Activated naive CD8-positive, alpha-beta T cell treated with anti-CD3 and anti-CD28 coated beads, Interleukin-2, amount 10 ng/mL, durations not matched to agents 7 days and 5 days (primary cell): ENCODE results near the gene PREPL. TPM values are rescaled to one million over a fixed set of nuclear protein-coding genes. Genes with fewer than 3 reads are reported as not detected.

Experiments used
- ATAC-seq: fragments of 150-1000 bp; cut with Tn5 transposase; one replicate; pipeline ENCODE4 v1.10.0; 2021; ENCODE audit warnings: low read depth, moderate library complexity
- POLR2A ChIA-PET: fragments of 350-600 bp; sonication (Branson Sonifier 250); formaldehyde crosslinking; loops from one replicate; lab custom pipeline; 2021; ENCODE audit warnings: antibody characterized with exemption; lab: Charles Lee
- DNase-seq: peaks from one replicate; pipeline ENCODE4 v3.0.0; 2021
- H3K27ac Mint-ChIP-seq: one replicate; pipeline ENCODE4 v1.8.0; 2022; ENCODE audit warnings: mild to moderate bottlenecking, mixed read lengths
- H3K27me3 Mint-ChIP-seq: one replicate; pipeline ENCODE4 v1.8.0; 2022; ENCODE audit warnings: mild to moderate bottlenecking, moderate library complexity, mixed read lengths
- H3K36me3 Mint-ChIP-seq: one replicate; pipeline ENCODE4 v1.8.0; 2021; ENCODE audit warnings: mild to moderate bottlenecking, mixed read lengths
- H3K4me1 Mint-ChIP-seq: one replicate; pipeline ENCODE4 v1.8.0; 2021; ENCODE audit warnings: mixed read lengths
- H3K4me3 Mint-ChIP-seq: one replicate; pipeline ENCODE4 v1.8.0; 2022; ENCODE audit warnings: mild to moderate bottlenecking, moderate library complexity, mixed read lengths
- H3K9me3 Mint-ChIP-seq: one replicate; pipeline ENCODE4 v1.8.0; 2021; ENCODE audit warnings: mixed read lengths
- total RNA-seq, 2 experiments: library from RNA; stranded (reverse); gene quantifications; one replicate each; pipeline ENCODE4 v1.2.3, GENCODE V29; 2021

Gene PREPL
- total RNA-seq, 2 experiments from 2014 or later = 27.8 to 30.6 TPM

- ATAC-seq = no peak
- Mint-ChIP-seq H3K4me1 (peaks cover 4% of the 10 kb centered on the region), H3K36me3 (no peaks in the 10 kb centered on the region), H3K27ac (no peak overlapping the region), H3K4me3 (no peak overlapping the region), H3K9me3 (peaks cover 3% of the 10 kb centered on the region), H3K27me3 (no peaks in the 10 kb centered on the region)
- POLR2A ChIA-PET = no interaction called here
- DNase-seq = no peak
Measured at GRCh38 chr2:44301111-44301510, 60.2 kb downstream of the PREPL start.

DNA sequence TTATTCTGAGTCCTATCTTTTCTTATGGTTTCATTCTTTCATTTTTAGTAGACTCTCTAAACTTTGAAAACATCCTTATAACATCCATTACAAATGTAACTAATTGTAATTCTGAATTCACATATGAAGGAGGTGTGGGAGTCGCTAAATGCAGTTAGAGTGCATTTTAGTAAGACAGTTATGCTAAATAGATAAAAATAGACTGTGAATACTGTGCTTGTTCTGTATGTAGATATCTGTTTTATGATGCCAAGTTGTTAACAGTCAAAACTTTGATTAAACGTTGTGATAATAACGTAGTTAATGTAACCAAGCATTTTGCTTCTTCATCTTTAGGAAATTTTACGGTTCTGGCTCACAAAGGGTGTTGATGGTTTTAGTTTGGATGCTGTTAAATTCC is 61.7 kb downstream of the PREPL start:
- H3K27ac Mint-ChIP-seq = no peak overlapping the region
- peaks cover 4% of the 10 kb centered on the region for H3K4me1 Mint-ChIP-seq
- H3K4me3 Mint-ChIP-seq = no peak overlapping the region
- no peaks in the 10 kb centered on the region for H3K27me3 Mint-ChIP-seq
- peaks cover 3% of the 10 kb centered on the region for H3K9me3 Mint-ChIP-seq
- no peaks in the 10 kb centered on the region for H3K36me3 Mint-ChIP-seq
- POLR2A ChIA-PET = no interaction called here
- ATAC-seq (no peak), DNase-seq (no peak)

- H3K36me3 Mint-ChIP-seq = no peaks in the 10 kb centered on the region
- no peak overlapping the region for H3K4me3 Mint-ChIP-seq
- DNase-seq = no peak
- peaks cover 4% of the 10 kb centered on the region for H3K4me1 Mint-ChIP-seq
- POLR2A ChIA-PET = no interaction called here
- H3K27ac Mint-ChIP-seq = no peak overlapping the region
- H3K27me3 Mint-ChIP-seq = peaks cover 3% of the 10 kb centered on the region
- H3K9me3 Mint-ChIP-seq = no peaks in the 10 kb centered on the region
- ATAC-seq = no peak
Measured at GRCh38 chr2:44297431-44297830, 63.9 kb downstream of the PREPL start.

DNA sequence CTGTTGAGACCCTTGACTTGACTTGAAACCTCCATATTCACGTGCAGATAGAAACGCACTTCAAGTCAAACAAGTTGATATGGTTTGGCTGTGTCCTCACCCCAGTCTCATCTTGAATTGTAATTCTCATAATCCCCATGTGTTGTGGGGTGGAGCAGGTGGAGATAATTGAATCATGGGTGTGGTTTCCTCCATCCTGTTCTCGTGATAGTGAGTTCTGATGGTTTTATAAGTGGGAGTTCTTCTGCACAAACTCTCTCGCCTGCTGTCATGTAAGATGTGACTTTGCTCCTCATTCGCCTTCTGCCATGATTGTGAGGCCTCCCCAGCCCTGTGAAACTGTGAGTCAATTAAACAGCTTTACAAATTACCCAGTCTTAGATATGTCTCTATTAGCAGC is 64.6 kb downstream of the PREPL start:
- Mint-ChIP-seq H3K9me3 (no peaks in the 10 kb centered on the region), H3K27me3 (peaks cover 3% of the 10 kb centered on the region), H3K36me3 (no peaks in the 10 kb centered on the region), H3K27ac (no peak overlapping the region), H3K4me3 (no peak overlapping the region), H3K4me1 (peaks cover 4% of the 10 kb centered on the region)
- DNase-seq = no peak
- POLR2A ChIA-PET = no interaction called here
- ATAC-seq = no peak

DNA sequence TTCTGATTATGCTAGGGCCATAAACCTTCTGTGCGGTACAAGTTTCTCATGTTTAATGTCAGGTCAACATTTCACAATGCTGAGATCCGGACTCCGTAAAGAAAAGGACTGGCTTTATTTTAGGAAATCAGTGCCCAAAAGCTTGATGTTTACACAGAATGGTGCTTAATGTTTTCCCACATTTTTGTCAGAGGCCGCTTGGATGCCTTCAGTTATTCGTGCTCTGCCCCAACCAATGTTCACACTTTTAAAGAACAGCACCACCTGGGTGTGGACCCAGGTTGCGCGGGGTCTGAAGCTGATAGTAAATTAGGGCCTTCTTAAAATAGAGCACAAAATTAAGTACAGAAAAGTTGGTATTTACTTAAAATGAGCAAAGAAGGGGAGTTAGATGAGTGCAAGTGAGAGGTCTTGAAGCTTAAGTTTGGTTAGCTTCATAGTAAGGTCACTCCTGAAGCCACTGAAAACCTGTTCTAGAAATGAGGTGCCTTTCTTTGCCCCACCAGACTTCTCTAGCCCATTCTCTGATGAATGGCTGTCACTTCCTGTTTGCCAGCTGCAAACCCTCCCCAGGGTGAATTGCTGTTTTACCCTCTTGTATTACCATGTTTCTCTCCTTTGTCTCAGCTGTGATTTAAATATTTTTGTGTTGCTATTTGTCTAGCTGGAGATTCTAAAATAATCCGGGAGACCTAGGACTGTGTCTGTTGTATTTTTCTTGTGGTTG is 65.5 kb downstream of the PREPL start:
- Mint-ChIP-seq H3K27me3 (peaks cover 6% of the 10 kb centered on the region), H3K4me3 (no peak overlapping the region)

DNA sequence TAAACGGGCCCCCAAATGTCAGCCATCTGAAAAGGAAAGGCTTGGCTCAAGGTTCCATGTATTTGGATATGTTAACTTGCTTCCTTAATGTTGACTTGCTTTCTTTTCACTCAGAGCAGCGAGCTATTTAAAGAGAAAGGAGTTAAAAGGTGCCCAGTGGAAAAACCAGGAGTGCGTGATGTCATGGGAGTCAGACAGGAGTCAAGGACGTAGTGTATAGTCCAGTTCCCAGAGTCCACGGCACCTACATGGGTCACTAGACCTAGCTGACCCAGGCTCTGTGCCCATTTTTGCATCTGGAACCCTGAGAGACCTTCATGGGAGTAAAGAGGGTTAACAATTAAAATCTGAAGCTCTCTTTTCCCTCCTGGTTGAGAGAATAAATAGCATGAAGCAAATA is 66.2 kb downstream of the PREPL start:
- no peak overlapping the region for H3K4me3 Mint-ChIP-seq
- H3K36me3 Mint-ChIP-seq = no peaks in the 10 kb centered on the region
- DNase-seq = no peak
- peaks cover 6% of the 10 kb centered on the region for H3K27me3 Mint-ChIP-seq
- no peaks in the 10 kb centered on the region for H3K9me3 Mint-ChIP-seq
- H3K27ac Mint-ChIP-seq = no peak overlapping the region
- peaks cover 4% of the 10 kb centered on the region for H3K4me1 Mint-ChIP-seq
- POLR2A ChIA-PET = no interaction called here
- ATAC-seq = no peak

More for the DNA sequence above, 65.5 kb downstream of the PREPL start:
- DNase-seq (no peak), ATAC-seq (no peak)
- H3K27ac Mint-ChIP-seq = no peak overlapping the region
- H3K36me3 Mint-ChIP-seq = no peaks in the 10 kb centered on the region
- POLR2A ChIA-PET = no interaction called here
- no peaks in the 10 kb centered on the region for H3K9me3 Mint-ChIP-seq
- H3K4me1 Mint-ChIP-seq = peaks cover 4% of the 10 kb centered on the region

DNA sequence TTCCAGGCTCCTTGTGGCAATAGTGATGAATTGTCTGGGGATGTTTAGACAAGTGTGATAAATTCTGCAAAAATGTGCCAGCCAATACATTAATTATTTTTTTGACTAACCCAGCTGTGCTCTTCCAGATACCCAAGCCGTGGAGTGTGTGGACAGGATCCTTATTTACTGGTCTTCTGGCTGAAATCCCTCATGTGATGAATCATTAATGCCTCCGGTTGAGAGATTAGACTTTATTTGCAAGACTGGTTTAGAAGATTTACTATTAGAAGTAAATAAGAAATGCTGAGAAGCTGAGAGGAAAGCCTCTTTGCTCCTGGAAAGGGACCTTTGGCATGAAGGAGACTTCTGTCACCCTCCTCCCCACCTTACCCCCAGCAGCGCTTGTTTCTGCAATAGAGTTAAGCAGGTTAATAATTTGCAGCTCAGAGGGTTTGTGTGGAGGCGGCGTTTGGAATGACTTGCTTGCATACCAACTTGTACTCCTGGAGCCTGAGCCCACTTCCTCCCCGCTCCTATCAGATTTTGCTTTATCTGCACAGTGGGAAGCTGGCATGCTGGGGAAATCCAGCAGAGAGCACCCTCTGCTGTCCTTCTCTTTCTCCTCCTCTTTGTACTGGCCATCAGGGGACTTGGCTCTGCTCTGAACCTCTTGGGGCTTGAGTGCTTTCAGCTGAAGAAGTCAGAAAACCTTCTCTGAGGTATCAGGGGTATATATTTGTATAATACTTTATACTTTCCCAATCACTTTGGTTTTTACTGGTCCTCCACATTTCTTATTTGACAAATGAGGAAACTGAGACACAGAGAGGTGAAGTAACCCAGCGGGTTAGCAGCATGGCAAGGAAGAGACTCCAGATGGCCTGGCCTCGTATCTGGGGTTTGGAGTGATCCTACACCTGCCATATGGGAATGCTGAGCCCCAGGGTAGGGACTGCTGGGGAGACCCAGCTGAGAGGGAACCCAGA is 69.7 kb downstream of the PREPL start:
- no peak overlapping the region for H3K4me3 Mint-ChIP-seq
- POLR2A ChIA-PET = no interaction called here
- H3K4me1 Mint-ChIP-seq = peaks cover 1% of the 10 kb centered on the region
- ATAC-seq (no peak), DNase-seq (no peak)
- H3K36me3 Mint-ChIP-seq = no peaks in the 10 kb centered on the region
- no peaks in the 10 kb centered on the region for H3K9me3 Mint-ChIP-seq
- peaks cover 8% of the 10 kb centered on the region for H3K27me3 Mint-ChIP-seq
- H3K27ac Mint-ChIP-seq = no peak overlapping the region

- ATAC-seq = no peak
- no peaks in the 10 kb centered on the region for H3K9me3 Mint-ChIP-seq
- H3K27ac Mint-ChIP-seq = no peak overlapping the region
- H3K4me3 Mint-ChIP-seq = no peak overlapping the region
- peaks cover 8% of the 10 kb centered on the region for H3K27me3 Mint-ChIP-seq
- no peak for DNase-seq
- H3K4me1 Mint-ChIP-seq = no peaks in the 10 kb centered on the region
- POLR2A ChIA-PET = no interaction called here
- no peaks in the 10 kb centered on the region for H3K36me3 Mint-ChIP-seq
Measured at GRCh38 chr2:44290261-44290660, 71.0 kb downstream of the PREPL start.

DNA sequence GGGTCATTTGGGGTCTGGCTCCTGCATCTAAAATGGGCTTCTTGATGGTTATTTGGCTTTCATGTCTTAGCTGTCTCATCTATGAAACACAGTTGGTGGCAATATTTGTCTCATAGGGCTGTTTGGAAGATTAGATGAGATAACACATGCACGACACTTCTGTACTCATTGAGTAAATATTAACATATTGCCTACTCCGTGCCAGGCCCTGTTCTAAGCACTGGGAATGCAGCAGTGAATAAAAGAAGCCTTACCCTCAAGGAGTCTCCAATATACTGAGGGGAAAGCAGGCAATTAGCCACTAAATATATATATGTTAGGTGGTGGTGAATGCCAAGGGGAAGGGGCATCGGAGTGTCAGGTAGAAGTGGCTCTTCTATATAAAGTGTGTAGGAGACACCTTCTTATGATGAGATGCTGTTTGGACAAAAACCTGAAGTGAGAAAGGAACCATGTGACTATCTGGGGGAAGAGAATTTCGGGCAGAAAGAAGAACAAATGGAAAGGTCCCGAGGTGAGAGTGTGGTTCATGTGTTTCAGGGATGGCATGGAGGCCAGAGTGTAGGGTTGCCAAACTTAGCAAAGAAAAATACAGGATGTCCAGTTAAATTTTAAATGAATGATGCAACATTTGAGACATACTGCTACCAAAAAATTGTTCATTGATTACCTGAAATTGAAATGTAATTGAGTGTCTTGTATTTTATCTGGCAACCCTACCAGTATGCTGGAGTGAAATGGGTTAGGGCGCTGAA is 74.2 kb downstream of the PREPL start:
- H3K36me3 Mint-ChIP-seq = no peaks in the 10 kb centered on the region
- no peak overlapping the region for H3K27ac Mint-ChIP-seq
- ATAC-seq (no peak), DNase-seq (no peak)
- no peaks in the 10 kb centered on the region for H3K4me1 Mint-ChIP-seq
- no peaks in the 10 kb centered on the region for H3K9me3 Mint-ChIP-seq
- POLR2A ChIA-PET = no interaction called here
- no peak overlapping the region for H3K4me3 Mint-ChIP-seq
- H3K27me3 Mint-ChIP-seq = peaks cover 9% of the 10 kb centered on the region

GRCh38 chr2:44286119-44286883 is 75.0 kb downstream of the PREPL start:
- POLR2A ChIA-PET = no interaction called here
- H3K27me3 Mint-ChIP-seq = peaks cover 10% of the 10 kb centered on the region
- H3K36me3 Mint-ChIP-seq = no peaks in the 10 kb centered on the region
- no peaks in the 10 kb centered on the region for H3K4me1 Mint-ChIP-seq
- no peak overlapping the region for H3K27ac Mint-ChIP-seq
- no peaks in the 10 kb centered on the region for H3K9me3 Mint-ChIP-seq
- DNase-seq (no peak), ATAC-seq (no peak)
- no peak overlapping the region for H3K4me3 Mint-ChIP-seq

- DNase-seq (no peak), ATAC-seq (no peak)
- no peaks in the 10 kb centered on the region for H3K9me3 Mint-ChIP-seq
- no peak overlapping the region for H3K4me3 Mint-ChIP-seq
- no peaks in the 10 kb centered on the region for H3K4me1 Mint-ChIP-seq
- H3K27me3 Mint-ChIP-seq = peaks cover 11% of the 10 kb centered on the region
- POLR2A ChIA-PET = no interaction called here
- no peaks in the 10 kb centered on the region for H3K36me3 Mint-ChIP-seq
- no peak overlapping the region for H3K27ac Mint-ChIP-seq
Measured at GRCh38 chr2:44285174-44285573, 76.1 kb downstream of the PREPL start.

GRCh38 chr2:44283116-44283666 is 78.1 kb downstream of the PREPL start:
- DNase-seq (no peak), ATAC-seq (no peak)
- POLR2A ChIA-PET = interaction anchor here (0.5 kb wide), 1 partner anchor 193 kb away, joined by 6 read pairs; no protein-coding TSS in a partner anchor
- no peaks in the 10 kb centered on the region for H3K4me1 Mint-ChIP-seq
- no peak overlapping the region for H3K4me3 Mint-ChIP-seq
- no peaks in the 10 kb centered on the region for H3K9me3 Mint-ChIP-seq
- H3K27ac Mint-ChIP-seq = no peak overlapping the region
- H3K27me3 Mint-ChIP-seq = peaks cover 14% of the 10 kb centered on the region
- no peaks in the 10 kb centered on the region for H3K36me3 Mint-ChIP-seq
